Panc1 (cell line): ENCODE data around the gene HIF1A.

Experiments
- POLR2AphosphoS5 ChIP-seq: IDR thresholded peaks from 2 replicates; pipeline ENCODE4 v1.6.1; 2012; ENCODE audit warnings: mild to moderate bottlenecking, low read depth, low read length, moderate library complexity
- TF ChIP-seq, protein P1 (sequence below): fragments of 450-650 bp; IDR thresholded peaks from 2 replicates; pipeline ENCODE4 v1.5.1; 2017; ENCODE audit warnings: mild to moderate bottlenecking
- TF ChIP-seq, protein P2 (sequence below), 2 experiments: IDR thresholded peaks; 2 replicates each; pipeline ENCODE4 v1.6.1; 2011 to 2012; ENCODE audit warnings: low read depth in 2 of 2, control low read depth in 1 of 2, low read length in 1 of 2, mild to moderate bottlenecking in 1 of 2, moderate library complexity in 1 of 2; ENCODE audit not compliant: insufficient read depth in 1 of 2

DNA sequence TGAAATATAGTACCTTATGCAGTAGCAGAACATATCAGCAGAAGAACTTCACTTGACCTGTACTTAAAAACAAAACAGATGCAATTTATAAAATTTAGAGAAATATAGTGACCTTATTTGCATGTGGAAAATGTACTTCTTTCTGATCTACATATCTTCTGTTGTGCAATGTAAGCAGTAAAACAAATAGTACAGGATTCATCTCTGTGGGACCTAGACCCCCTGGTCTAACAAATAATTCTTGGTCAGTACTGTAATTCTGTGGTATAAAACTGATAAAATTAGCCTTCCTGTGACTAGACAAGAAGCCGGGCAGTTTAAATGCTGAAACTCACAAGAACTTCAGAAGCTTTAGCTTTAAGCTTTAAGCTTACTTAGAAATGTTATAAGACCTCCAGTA is 21.6 kb downstream of the HIF1A start:
- TF ChIP-seq, protein P1, sequence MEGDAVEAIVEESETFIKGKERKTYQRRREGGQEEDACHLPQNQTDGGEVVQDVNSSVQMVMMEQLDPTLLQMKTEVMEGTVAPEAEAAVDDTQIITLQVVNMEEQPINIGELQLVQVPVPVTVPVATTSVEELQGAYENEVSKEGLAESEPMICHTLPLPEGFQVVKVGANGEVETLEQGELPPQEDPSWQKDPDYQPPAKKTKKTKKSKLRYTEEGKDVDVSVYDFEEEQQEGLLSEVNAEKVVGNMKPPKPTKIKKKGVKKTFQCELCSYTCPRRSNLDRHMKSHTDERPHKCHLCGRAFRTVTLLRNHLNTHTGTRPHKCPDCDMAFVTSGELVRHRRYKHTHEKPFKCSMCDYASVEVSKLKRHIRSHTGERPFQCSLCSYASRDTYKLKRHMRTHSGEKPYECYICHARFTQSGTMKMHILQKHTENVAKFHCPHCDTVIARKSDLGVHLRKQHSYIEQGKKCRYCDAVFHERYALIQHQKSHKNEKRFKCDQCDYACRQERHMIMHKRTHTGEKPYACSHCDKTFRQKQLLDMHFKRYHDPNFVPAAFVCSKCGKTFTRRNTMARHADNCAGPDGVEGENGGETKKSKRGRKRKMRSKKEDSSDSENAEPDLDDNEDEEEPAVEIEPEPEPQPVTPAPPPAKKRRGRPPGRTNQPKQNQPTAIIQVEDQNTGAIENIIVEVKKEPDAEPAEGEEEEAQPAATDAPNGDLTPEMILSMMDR, result no peak
- TF ChIP-seq POLR2AphosphoS5, result no peak
- TF ChIP-seq, protein P2, sequence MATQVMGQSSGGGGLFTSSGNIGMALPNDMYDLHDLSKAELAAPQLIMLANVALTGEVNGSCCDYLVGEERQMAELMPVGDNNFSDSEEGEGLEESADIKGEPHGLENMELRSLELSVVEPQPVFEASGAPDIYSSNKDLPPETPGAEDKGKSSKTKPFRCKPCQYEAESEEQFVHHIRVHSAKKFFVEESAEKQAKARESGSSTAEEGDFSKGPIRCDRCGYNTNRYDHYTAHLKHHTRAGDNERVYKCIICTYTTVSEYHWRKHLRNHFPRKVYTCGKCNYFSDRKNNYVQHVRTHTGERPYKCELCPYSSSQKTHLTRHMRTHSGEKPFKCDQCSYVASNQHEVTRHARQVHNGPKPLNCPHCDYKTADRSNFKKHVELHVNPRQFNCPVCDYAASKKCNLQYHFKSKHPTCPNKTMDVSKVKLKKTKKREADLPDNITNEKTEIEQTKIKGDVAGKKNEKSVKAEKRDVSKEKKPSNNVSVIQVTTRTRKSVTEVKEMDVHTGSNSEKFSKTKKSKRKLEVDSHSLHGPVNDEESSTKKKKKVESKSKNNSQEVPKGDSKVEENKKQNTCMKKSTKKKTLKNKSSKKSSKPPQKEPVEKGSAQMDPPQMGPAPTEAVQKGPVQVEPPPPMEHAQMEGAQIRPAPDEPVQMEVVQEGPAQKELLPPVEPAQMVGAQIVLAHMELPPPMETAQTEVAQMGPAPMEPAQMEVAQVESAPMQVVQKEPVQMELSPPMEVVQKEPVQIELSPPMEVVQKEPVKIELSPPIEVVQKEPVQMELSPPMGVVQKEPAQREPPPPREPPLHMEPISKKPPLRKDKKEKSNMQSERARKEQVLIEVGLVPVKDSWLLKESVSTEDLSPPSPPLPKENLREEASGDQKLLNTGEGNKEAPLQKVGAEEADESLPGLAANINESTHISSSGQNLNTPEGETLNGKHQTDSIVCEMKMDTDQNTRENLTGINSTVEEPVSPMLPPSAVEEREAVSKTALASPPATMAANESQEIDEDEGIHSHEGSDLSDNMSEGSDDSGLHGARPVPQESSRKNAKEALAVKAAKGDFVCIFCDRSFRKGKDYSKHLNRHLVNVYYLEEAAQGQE (IDR thresholded peaks at IDR 0.05; ENCODE audit: insufficient read depth in 1 of 2, low read depth in 2 of 2, low read length in 1 of 2), result no peak
